ENCODE measurements around the gene WWOX.

DNA sequence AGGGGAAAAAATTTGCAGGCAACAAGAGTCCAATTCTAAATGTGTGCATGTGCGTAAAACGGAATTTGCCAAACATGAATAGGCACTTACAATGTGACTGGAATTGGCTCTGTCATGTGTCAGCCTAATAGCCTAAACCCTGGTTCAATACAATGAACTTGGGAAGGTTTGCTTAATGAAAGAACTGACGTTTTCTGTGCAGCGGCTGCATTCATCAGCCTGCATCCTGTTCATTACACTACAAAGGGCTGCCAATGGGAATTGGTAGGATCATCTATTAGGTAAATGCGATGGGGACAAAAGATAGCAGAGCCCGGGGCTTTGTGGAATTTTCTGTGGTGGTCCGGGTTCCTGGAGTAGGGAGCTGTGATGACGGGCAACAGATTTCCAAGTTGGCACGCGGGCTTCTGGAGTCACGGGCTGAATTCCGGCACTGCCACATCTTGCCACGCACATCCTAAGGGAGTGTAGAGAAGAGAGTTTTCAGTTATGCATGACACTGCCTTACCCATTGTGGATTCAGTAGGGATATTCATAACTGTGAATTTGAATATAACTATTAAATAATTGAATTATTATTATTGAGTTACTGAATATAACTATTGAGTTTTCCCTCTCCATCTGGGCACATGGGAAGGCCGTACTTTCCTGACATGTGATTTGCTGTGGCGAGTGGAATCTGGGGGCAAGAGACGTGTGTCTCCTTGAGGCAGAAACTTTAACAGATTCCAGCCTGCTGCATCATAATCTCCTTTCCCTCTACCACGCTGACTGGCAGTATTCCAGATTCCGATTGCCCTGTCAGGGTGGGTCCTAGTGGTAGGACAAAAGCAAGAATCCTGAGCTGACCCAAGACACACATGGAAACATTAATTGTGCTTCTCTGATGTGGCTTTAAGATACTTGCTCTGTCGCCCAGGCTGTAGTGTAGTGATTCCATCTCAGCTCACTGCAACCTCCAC, 565.6 kb downstream of the WWOX start:
- TF ChIP-seq, protein P1, sequence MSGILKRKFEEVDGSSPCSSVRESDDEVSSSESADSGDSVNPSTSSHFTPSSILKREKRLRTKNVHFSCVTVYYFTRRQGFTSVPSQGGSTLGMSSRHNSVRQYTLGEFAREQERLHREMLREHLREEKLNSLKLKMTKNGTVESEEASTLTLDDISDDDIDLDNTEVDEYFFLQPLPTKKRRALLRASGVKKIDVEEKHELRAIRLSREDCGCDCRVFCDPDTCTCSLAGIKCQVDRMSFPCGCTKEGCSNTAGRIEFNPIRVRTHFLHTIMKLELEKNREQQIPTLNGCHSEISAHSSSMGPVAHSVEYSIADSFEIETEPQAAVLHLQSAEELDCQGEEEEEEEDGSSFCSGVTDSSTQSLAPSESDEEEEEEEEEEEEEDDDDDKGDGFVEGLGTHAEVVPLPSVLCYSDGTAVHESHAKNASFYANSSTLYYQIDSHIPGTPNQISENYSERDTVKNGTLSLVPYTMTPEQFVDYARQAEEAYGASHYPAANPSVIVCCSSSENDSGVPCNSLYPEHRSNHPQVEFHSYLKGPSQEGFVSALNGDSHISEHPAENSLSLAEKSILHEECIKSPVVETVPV (CRISPR knock-in tag; IDR thresholded peaks at IDR 0.05), result no peak
- TF ChIP-seq ZNF70 (CRISPR knock-in tag; IDR thresholded peaks at IDR 0.05) (no peak), ARNTL (CRISPR knock-in tag; IDR thresholded peaks at IDR 0.05; ENCODE audit: borderline replicate concordance, low read depth) (no peak), ZFP30 (CRISPR knock-in tag; IDR thresholded peaks at IDR 0.05) (no peak), PPARA (CRISPR knock-in tag; IDR thresholded peaks at IDR 0.05; ENCODE audit: borderline replicate concordance) (no peak), ZFP3 (CRISPR knock-in tag; IDR thresholded peaks at IDR 0.05) (no peak), TOX (CRISPR knock-in tag; IDR thresholded peaks at IDR 0.05; ENCODE audit: borderline replicate concordance) (no peak), TCF4 (CRISPR knock-in tag; IDR thresholded peaks at IDR 0.05; ENCODE audit: borderline replicate concordance) (no peak), ZNF8 (CRISPR knock-in tag; IDR thresholded peaks at IDR 0.05) (no peak)
- TF ChIP-seq, protein P2, sequence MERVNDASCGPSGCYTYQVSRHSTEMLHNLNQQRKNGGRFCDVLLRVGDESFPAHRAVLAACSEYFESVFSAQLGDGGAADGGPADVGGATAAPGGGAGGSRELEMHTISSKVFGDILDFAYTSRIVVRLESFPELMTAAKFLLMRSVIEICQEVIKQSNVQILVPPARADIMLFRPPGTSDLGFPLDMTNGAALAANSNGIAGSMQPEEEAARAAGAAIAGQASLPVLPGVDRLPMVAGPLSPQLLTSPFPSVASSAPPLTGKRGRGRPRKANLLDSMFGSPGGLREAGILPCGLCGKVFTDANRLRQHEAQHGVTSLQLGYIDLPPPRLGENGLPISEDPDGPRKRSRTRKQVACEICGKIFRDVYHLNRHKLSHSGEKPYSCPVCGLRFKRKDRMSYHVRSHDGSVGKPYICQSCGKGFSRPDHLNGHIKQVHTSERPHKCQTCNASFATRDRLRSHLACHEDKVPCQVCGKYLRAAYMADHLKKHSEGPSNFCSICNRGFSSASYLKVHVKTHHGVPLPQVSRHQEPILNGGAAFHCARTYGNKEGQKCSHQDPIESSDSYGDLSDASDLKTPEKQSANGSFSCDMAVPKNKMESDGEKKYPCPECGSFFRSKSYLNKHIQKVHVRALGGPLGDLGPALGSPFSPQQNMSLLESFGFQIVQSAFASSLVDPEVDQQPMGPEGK (CRISPR knock-in tag; IDR thresholded peaks at IDR 0.05; ENCODE audit: borderline replicate concordance), result no peak

All from SK-N-SH treated with all-trans-retinoic acid at 6 μM for 48 hours (cell line).